Urinary bladder (tissue), 4 donors: ENCODE data around the gene ZNG1F. TPM values are rescaled to one million over a fixed set of nuclear protein-coding genes. Genes with fewer than 3 reads are reported as not detected.
"Not testable (repeated sequence)": the region's sequence is repeated elsewhere in the genome, so short reads cannot be mapped to it uniquely, and the experiment has no call there.

Experiments used
- DNase-seq: peaks from one replicate; pipeline ENCODE4 v3.0.0-alpha.2; 2015; ENCODE audit errors: extremely low spot score
- H3K27ac ChIP-seq: one replicate; pipeline ENCODE4 v1.5.1; 2013; ENCODE audit warnings: low read depth, mild to moderate bottlenecking, moderate library complexity
- H3K36me3 ChIP-seq: one replicate; pipeline ENCODE4 v1.6.1; 2013; ENCODE audit warnings: mild to moderate bottlenecking, moderate library complexity; ENCODE audit not compliant: insufficient read depth
- H3K4me1 ChIP-seq: one replicate; pipeline ENCODE4 v1.6.1; 2013; ENCODE audit warnings: mild to moderate bottlenecking, moderate library complexity; ENCODE audit not compliant: insufficient read depth
- H3K4me3 ChIP-seq: one replicate; pipeline ENCODE4 v1.5.1; 2013; ENCODE audit warnings: low read depth, low read length
- WGBS: extraction: QIAGEN DNeasy Blood & Tissue Kit; methylation state at CpG from one replicate; pipeline ENCODE4 v1.1.7; 2013; 5-methylcytosine and 5-hydroxymethylcytosine counted together
- polyA plus RNA-seq: library from polyadenylated mRNA; stranded (reverse); fragments of 200-250 nt; gene quantifications from one replicate; pipeline ENCODE4 v1.2.3, GENCODE V29; 2013
- small RNA-seq: library from RNA; depleted of rRNA; stranded (forward); fragments of <200 nt; gene quantifications from one replicate; pipeline ENCODE3, GENCODE V24; 2014
- total RNA-seq: library from RNA; depleted of rRNA; stranded (reverse); fragments of >200 nt; gene quantifications from one replicate; pipeline ENCODE4 v1.2.3, GENCODE V29; 2014
- donor health status: healthy with polysubstance abuse.
- donor health status: healthy.

Gene ZNG1F
- total and polyA plus RNA-seq, 2 donors, result 5.3 to 21.6 TPM

- H3K27ac ChIP-seq, DNase-seq, H3K4me3 ChIP-seq, H3K36me3 ChIP-seq, H3K4me1 ChIP-seq: not testable (repeated sequence)
- 29% methylated on average over 1 of the region's 1 CpG for WGBS
These were observed 102.4 kb downstream of the ZNG1F start for GRCh38 chr9:41086685-41087084.

DNA sequence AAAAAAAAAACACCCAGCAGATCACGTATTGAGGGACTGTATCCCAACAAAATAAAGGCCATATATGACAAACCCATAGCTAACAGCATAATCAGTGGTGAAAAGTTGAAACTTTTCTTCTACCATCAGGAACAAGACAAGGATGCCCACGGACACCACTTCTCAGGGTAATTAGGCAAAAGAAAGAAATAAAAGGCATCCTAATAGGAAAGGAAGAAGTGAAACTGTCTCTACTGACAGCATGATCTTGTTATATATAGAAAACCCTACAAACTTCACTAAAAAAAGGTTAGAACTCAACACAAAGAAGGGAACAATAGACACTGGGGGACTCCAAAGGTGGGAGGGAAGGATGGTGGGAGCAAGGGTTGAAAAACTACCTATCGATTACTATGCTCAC is 102.9 kb downstream of the ZNG1F start:
- not testable (repeated sequence) for H3K27ac ChIP-seq, H3K36me3 ChIP-seq, DNase-seq, H3K4me1 ChIP-seq, H3K4me3 ChIP-seq
- 74% methylated on average over 3 of the region's 3 CpGs for WGBS

- H3K27ac ChIP-seq, H3K36me3 ChIP-seq, H3K4me1 ChIP-seq, H3K4me3 ChIP-seq, DNase-seq: not testable (repeated sequence)
- 55% methylated on average over 4 of the region's 4 CpGs for whole genome bisulfite sequencing
These were observed 106.8 kb downstream of the ZNG1F start for GRCh38 chr9:41082358-41082757.

Small RNAs within 50 kb of the gene (small RNA-seq; reads per million reads assigned to genes)
- gene MIR4477A (not detected), gene RNA5SP530 (not detected)

Other genes starting within 250 kb of the ZNG1F start
- gene FOXD4L6, start 60.6 kb downstream of the ZNG1F start, total RNA-seq, result not detected
- not detected for gene FOXD4L6, start 60.6 kb downstream of the ZNG1F start, polyA plus RNA-seq